ENCODE data around the gene ZFAND2B. TPM values are rescaled to one million over a fixed set of nuclear protein-coding genes. Genes with fewer than 3 reads are reported as not detected.
A peak's percentile ranks its signal among the peaks of the same experiment; 100 is the strongest.

Gene ZFAND2B
- polyA plus RNA-seq, 1 donor = 54.6 TPM

DNA sequence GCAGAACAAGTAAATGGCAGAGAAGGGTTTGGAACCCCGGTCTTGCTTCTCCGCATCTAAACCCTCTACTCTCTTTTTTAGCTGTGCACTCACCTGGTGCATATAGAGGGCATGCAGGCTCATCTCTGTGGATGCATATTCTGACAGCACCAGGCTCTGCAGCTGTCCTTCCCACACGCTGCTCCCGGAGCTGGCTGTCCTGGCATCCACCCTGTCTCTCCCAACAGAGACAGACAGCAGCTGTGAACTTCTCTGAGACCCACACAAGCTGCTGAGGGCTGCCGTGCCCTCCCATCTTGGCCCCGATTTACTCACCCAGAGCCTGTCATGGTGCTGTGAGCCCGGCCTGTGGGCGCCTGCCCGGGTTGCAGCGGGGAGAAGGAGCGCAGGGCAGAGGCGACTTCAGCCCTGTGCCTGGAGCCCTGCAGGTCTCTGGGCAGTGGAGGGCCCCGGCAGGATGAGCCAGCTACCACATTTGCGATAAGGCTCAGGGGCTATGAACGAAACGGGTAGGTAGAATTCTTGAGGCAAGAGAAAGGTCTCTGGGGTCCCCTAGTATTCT is 15.5 kb downstream of the ZFAND2B start:
- Histone ChIP-seq H3K4me3 (ENCODE audit: low read length) (no peak overlapping the region), H3K4me1 (ENCODE audit: control insufficient read depth, insufficient read depth, low read length) (peaks cover 16% of the 10 kb centered on the region), H3K36me3 (ENCODE audit: control insufficient read depth, insufficient read depth, low read length) (peaks cover 64% of the 10 kb centered on the region), H3K27ac (ENCODE audit: low read length) (no peak overlapping the region), H3K27me3 (ENCODE audit: control insufficient read depth, insufficient read depth, low read length) (no peaks in the 10 kb centered on the region), H3K9me3 (ENCODE audit: control insufficient read depth, low read depth, low read length) (no peaks in the 10 kb centered on the region)
- DNase-seq = no peak
- WGBS (ENCODE audit: insufficient coverage, low lambda C conversion rate) = no CpG with 5 or more reads among the region's 16 CpGs

DNA sequence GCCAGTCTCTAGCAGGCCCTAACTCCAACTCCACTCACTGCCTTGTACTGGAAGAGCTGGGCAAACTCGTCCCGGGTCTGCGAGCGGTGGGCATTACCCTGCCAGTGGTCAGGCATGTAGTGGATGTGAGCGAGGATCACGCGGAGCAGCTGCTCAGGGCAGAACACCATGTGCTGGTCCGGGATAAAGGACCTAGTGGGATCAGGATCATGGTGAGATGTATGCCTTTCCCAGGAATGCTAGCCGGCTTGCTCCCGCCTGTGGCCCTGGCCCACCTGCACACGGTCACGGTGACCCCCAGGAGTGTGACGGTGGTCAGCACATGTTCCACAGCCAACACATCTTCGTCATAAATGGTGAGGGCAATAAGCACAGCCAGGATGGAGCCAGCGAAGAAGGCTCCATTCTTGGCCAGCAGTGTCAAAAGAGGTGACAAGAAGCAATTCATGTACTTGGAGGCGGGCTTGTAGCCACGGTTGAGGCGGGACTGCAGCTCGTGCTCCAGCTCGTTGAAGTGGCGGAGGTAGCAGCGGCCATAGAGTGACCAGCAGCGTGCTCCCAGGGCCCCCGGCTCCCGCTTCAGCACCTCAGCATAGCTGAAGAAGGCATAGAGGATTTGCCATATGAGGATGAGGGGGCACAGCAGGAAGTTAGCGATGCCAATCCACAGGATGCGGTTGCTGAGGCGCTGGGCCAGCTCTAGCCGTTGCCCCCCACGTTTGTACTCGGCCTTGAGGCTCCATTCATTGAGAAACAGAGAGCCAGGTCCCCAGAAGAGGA is 17.4 kb downstream of the ZFAND2B start:
- H3K27ac ChIP-seq (ENCODE audit: low read length) = no peak overlapping the region
- no CpG with 5 or more reads among the region's 31 CpGs for WGBS (ENCODE audit: insufficient coverage, low lambda C conversion rate)
- peaks cover 19% of the 10 kb centered on the region for H3K4me1 ChIP-seq (ENCODE audit: control insufficient read depth, insufficient read depth, low read length)
- no peak overlapping the region for H3K4me3 ChIP-seq (ENCODE audit: low read length)
- H3K27me3 ChIP-seq (ENCODE audit: control insufficient read depth, insufficient read depth, low read length) = no peaks in the 10 kb centered on the region
- peaks cover 64% of the 10 kb centered on the region for H3K36me3 ChIP-seq (ENCODE audit: control insufficient read depth, insufficient read depth, low read length)
- no peaks in the 10 kb centered on the region for H3K9me3 ChIP-seq (ENCODE audit: control insufficient read depth, low read depth, low read length)
- no peak for DNase-seq

DNA sequence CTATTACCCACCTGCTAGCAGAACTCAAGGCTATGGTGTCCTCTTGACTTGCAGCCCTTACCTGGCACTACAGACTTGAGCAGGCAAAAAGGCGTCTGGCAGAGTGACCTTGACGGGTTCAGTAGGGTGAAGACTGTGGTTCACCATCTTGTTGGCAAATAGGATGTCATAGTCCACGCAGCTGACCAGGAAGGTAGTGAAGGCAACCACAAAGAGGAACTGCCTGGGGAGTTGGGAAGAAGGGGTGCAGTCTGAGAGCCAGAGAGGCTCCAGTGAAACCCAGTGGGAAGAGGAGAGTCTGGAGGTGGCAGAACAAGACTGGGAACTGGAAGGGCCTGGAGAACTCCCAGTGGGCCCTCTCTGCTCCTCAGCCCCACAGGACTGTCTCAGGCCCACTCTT is 18.8 kb downstream of the ZFAND2B start:
- Histone ChIP-seq H3K27me3 (ENCODE audit: control insufficient read depth, insufficient read depth, low read length) (no peaks in the 10 kb centered on the region), H3K27ac (ENCODE audit: low read length) (no peak overlapping the region), H3K4me1 (ENCODE audit: control insufficient read depth, insufficient read depth, low read length) (peaks cover 10% of the 10 kb centered on the region), H3K4me3 (ENCODE audit: low read length) (no peak overlapping the region), H3K9me3 (ENCODE audit: control insufficient read depth, low read depth, low read length) (no peaks in the 10 kb centered on the region), H3K36me3 (ENCODE audit: control insufficient read depth, insufficient read depth, low read length) (peaks cover 57% of the 10 kb centered on the region)
- DNase-seq = no peak
- WGBS (ENCODE audit: insufficient coverage, low lambda C conversion rate) = no CpG with 5 or more reads among the region's 3 CpGs

DNA sequence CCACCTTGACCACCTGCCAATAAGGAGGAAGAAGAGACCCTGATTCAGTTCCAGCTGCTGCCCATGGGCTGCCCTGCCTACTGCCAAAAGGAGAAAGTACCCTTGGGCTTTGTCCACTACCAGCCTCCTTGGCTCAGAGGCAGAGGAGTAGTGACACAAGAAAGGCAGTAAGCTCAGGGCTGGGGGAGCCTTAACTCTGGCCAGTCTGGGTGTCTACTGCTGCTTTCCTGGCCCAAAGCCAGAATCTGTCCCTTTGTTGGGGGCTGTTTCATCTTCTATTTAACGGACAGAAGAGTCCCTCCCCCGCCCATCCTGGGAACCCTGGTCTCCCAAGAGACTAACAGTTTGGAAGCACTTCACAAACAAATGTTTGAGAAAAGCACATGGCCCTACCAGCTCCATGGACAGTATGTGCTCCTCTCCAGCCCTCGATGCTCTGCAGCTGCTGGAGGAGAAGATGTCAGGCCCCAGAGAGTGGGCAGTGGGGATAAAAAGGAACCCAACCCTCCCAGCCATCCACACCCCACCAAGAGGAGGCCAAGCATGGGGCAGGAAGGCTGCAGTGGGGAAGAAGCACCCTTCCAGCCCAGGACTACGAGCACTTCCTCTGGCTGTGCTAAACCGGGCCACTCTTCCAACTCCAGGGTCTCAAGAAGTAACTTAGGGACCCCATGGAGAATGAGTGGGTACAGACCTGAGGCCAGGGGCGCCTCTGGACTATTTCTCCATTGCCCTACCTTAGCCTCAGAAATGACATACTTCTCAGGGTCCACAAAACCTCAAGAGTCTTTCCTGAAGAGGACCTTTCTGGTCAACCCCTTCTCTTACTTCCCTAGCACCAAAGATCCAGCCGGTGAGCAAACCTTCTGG is 21.7 kb downstream of the ZFAND2B start:
- no peak for DNase-seq
- Histone ChIP-seq H3K27ac (ENCODE audit: low read length) (peak overlapping the region; percentile 98), H3K9me3 (ENCODE audit: control insufficient read depth, low read depth, low read length) (no peaks in the 10 kb centered on the region), H3K4me1 (ENCODE audit: control insufficient read depth, insufficient read depth, low read length) (peaks cover 17% of the 10 kb centered on the region), H3K36me3 (ENCODE audit: control insufficient read depth, insufficient read depth, low read length) (peaks cover 47% of the 10 kb centered on the region), H3K27me3 (ENCODE audit: control insufficient read depth, insufficient read depth, low read length) (no peaks in the 10 kb centered on the region), H3K4me3 (ENCODE audit: low read length) (peak overlapping the region; percentile 99)
- WGBS (ENCODE audit: insufficient coverage, low lambda C conversion rate) = no CpG with 5 or more reads among the region's 7 CpGs

DNA sequence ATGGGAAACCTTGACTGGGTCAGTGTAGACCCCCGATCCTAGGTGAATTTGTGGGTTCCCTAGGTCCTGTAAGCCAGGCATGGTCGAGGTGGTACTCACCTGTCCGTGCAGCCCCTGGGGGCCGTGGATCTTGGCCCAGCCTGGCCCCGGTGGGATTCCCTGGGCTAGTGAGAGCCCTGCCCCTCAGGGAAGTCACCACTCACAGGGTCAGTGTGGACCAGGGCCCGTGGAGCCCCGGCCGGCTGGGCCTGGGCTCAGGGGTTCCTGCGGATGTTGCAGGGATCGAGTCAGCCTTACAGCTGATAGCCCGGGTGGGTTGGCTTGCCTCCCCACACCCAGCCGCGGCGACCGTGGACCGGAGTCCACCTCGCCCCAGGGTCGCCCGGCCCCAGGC is 22.3 kb downstream of the ZFAND2B start:
- Histone ChIP-seq H3K9me3 (ENCODE audit: control insufficient read depth, low read depth, low read length) (no peaks in the 10 kb centered on the region), H3K4me1 (ENCODE audit: control insufficient read depth, insufficient read depth, low read length) (peaks cover 17% of the 10 kb centered on the region), H3K27ac (ENCODE audit: low read length) (peak overlapping the region; percentile 98), H3K27me3 (ENCODE audit: control insufficient read depth, insufficient read depth, low read length) (no peaks in the 10 kb centered on the region), H3K4me3 (ENCODE audit: low read length) (peak overlapping the region; percentile 99), H3K36me3 (ENCODE audit: control insufficient read depth, insufficient read depth, low read length) (peaks cover 47% of the 10 kb centered on the region)
- DNase-seq = no peak
- no CpG with 5 or more reads among the region's 19 CpGs for WGBS (ENCODE audit: insufficient coverage, low lambda C conversion rate)

DNA sequence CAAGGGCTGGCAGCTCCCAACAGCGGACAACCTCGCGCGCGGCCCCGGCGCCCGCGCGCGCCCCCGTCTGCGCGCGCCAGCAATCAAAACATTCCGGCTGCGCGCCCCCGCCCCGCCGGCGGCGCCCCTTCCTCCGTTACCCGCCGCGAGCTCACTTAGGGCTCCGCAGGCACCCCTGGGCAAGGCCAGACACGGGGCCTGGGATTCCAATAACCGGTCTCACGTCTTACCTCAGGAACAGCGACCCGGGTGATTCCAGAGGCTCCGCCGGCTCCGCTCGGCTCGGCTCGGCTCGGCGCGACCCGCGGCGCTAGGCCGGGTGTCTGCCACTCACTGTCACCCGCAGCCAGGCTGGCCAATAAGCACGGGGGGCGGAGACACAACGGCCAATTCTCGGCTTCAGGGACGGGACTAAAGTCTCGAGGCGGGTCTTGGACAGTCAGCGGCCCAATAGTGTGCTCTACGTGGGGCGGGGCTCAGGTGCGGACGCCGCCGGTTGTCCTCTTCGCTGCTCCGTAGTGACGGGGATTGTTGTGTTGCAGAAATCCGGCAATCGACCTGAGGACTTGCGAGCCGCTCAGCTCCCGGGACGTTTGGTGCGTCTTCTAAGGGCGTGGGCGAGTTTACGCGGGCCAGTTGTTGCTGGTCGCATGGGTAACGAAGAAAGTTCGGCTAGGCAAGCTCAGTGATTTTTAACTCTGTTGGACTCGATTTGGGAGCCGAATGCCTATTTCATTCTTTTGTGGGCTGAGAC is 22.9 kb downstream of the ZFAND2B start, which contains the start of the genes ANKZF1 and ATG9A:
ANKZF1 (plus strand) TSS at position 502 of the 754 bp plus-strand sequence. CDS start 452 bp downstream, outside the sequence.
ATG9A (minus strand) TSS at position 332 of the 754 bp plus-strand sequence. CDS start 1,612 bp downstream, outside the sequence.
- Histone ChIP-seq H3K4me3 (ENCODE audit: low read length) (peak within 1 kb of the TSS; percentile 99), H3K4me1 (ENCODE audit: control insufficient read depth, insufficient read depth, low read length) (peaks cover 17% of the 10 kb centered on the region), H3K36me3 (ENCODE audit: control insufficient read depth, insufficient read depth, low read length) (peaks cover 47% of the 10 kb centered on the region), H3K9me3 (ENCODE audit: control insufficient read depth, low read depth, low read length) (no peaks in the 10 kb centered on the region), H3K27me3 (ENCODE audit: control insufficient read depth, insufficient read depth, low read length) (no peaks in the 10 kb centered on the region), H3K27ac (ENCODE audit: low read length) (peak within 1 kb of the TSS; percentile 98)
- no CpG with 5 or more reads among the region's 80 CpGs for WGBS (ENCODE audit: insufficient coverage, low lambda C conversion rate)
- DNase-seq = peak; percentile 99

DNA sequence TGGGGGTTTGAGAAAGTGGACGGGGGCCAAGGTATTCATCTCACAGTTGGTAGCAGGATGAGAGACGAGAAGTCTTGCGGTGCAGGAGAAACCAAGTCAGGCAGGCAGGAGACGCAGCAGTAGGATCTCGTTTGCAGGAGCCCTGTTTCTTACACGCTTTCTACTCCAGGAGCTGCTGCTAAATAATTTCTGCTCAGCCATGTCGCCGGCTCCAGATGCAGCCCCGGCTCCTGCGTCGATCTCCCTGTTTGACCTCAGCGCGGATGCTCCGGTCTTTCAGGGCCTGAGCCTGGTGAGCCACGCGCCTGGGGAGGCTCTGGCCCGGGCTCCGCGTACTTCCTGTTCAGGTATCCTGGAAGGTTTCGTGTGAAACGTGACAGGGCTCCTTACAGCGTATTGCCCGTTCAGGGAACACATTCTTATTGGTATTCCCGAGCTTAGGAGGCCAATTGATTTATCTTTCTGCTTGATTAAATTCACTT is 23.5 kb downstream of the ZFAND2B start:
- Histone ChIP-seq H3K27ac (ENCODE audit: low read length) (peak overlapping the region; percentile 98), H3K9me3 (ENCODE audit: control insufficient read depth, low read depth, low read length) (no peaks in the 10 kb centered on the region), H3K27me3 (ENCODE audit: control insufficient read depth, insufficient read depth, low read length) (no peaks in the 10 kb centered on the region), H3K4me3 (ENCODE audit: low read length) (peak overlapping the region; percentile 99), H3K36me3 (ENCODE audit: control insufficient read depth, insufficient read depth, low read length) (peaks cover 47% of the 10 kb centered on the region), H3K4me1 (ENCODE audit: control insufficient read depth, insufficient read depth, low read length) (peaks cover 17% of the 10 kb centered on the region)
- DNase-seq = peak; percentile 76 to 85
- 0% methylated on average over 2 of the region's 24 CpGs for WGBS (ENCODE audit: insufficient coverage, low lambda C conversion rate)

DNA sequence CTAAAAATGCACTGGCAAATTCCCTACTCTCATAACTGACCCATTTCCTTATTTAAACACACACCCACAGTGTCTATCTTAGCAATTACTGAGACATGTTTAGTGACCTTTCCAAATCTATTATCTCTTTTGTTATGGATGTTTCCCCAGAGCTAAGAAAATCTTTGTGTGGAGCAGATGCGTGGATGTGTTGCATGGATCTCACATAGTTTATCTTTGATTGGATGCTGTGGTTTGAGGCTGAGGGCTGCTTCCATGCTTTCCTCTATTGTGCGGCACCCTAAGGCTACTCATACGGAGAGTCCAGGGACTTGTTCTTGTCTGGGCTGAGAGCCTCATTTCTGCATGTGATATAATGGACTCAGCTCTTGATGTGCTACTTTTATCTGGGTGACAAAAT is 27.7 kb downstream of the ZFAND2B start:
- Histone ChIP-seq H3K36me3 (ENCODE audit: control insufficient read depth, insufficient read depth, low read length) (peaks cover 78% of the 10 kb centered on the region), H3K9me3 (ENCODE audit: control insufficient read depth, low read depth, low read length) (no peaks in the 10 kb centered on the region), H3K4me3 (ENCODE audit: low read length) (no peak overlapping the region), H3K4me1 (ENCODE audit: control insufficient read depth, insufficient read depth, low read length) (peaks cover 7% of the 10 kb centered on the region), H3K27ac (ENCODE audit: low read length) (no peak overlapping the region), H3K27me3 (ENCODE audit: control insufficient read depth, insufficient read depth, low read length) (no peaks in the 10 kb centered on the region)
- DNase-seq = no peak
- no CpG with 5 or more reads among the region's 3 CpGs for WGBS (ENCODE audit: insufficient coverage, low lambda C conversion rate)

DNA sequence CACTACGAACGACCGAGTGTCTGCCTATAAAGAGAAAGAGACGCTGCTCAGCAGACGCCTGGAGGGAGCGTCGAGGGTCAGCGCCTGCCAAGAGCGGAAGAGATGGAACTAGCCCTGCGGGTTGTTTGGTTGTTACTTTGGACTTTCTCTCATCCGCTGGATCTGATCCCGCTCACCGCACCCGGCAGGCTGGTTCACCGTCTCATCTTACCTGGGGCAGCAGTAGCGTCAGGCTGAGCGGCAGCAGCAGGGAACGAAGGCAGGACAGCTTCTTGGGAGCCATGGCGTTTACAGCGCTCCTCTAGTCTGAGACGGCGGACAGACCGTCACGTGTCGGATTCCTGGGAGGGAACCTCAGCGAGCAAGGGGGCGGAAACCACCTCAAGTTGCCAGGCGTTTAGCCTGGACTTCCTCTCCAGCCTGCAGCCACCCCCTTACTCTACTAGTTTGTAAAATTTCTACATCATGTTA is 36.7 kb downstream of the ZFAND2B start:
- Histone ChIP-seq H3K27ac (ENCODE audit: low read length) (peak overlapping the region; percentile 19), H3K4me3 (ENCODE audit: low read length) (peak overlapping the region; percentile 42), H3K27me3 (ENCODE audit: control insufficient read depth, insufficient read depth, low read length) (no peaks in the 10 kb centered on the region), H3K9me3 (ENCODE audit: control insufficient read depth, low read depth, low read length) (no peaks in the 10 kb centered on the region), H3K4me1 (ENCODE audit: control insufficient read depth, insufficient read depth, low read length) (peaks cover 29% of the 10 kb centered on the region), H3K36me3 (ENCODE audit: control insufficient read depth, insufficient read depth, low read length) (peaks cover 29% of the 10 kb centered on the region)
- WGBS (ENCODE audit: insufficient coverage, low lambda C conversion rate) = no CpG with 5 or more reads among the region's 28 CpGs
- DNase-seq = peak in 1 of 2 donors; percentile 76

Data from large intestine (tissue), 3 donors.